A549 treated with ZK216348 at 1 μM for 4 hours (cell line): ENCODE measurements around the gene HNMT. TPM values are rescaled to one million over a fixed set of nuclear protein-coding genes. Genes with fewer than 3 reads are reported as not detected.

Experiments used
- total RNA-seq: library from RNA; stranded (reverse); fragments of 200-300 nt; extraction: Qiagen RNA extraction; gene quantifications from 5 replicates; pipeline ENCODE4 v1.2.3, GENCODE V29; 2022; ENCODE audit warnings: low read depth

HNMT gene
- total RNA-seq = 0.36 to 2.4 TPM (median 1.3 TPM) in 5 replicates

DNA sequence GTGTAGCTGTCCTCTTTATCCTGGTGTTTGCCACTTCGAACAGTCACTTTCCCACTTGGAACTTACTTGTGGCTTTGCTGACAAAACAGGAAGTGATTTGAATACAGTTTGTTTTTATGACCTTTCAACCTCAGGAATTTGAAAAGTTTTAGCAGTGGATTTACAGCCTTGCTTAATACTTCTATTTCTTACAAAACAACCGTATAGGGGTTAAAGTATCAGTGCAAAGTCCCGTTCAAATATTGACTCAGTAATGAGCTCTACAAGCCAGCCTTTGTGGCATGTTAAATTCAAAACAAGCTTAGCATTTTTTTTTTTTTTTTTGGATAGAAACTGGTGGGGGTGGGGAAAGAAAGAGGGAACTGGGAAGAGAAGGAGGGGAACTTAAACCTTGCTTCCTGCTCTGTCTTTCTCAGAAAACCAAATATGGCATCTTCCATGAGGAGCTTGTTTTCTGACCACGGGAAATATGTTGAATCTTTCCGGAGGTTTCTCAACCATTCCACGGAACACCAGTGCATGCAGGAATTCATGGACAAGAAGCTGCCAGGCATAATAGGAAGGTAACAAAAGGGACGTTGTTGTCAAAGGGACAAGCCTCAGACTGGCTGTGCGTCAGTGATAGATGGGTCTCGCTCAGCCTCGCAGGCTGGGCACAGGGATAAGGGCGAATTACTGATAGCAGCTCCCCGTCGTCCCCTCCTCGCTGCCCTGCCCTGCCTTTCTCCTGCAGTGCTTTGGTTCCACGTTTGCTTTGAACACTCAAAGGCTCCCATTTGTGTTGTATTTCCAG is at the start of gene HNMT:
HNMT (plus strand) TSS at position 408 of the 793 bp plus-strand sequence; CDS start at position 427, 19 bp downstream.

